ENCODE results near the gene HOXA11. TPM values are rescaled to one million over a fixed set of nuclear protein-coding genes. Genes with fewer than 3 reads are reported as not detected.

The HOXA11 gene
- total RNA-seq, 1 experiment from 2014 or later = not detected

DNA sequence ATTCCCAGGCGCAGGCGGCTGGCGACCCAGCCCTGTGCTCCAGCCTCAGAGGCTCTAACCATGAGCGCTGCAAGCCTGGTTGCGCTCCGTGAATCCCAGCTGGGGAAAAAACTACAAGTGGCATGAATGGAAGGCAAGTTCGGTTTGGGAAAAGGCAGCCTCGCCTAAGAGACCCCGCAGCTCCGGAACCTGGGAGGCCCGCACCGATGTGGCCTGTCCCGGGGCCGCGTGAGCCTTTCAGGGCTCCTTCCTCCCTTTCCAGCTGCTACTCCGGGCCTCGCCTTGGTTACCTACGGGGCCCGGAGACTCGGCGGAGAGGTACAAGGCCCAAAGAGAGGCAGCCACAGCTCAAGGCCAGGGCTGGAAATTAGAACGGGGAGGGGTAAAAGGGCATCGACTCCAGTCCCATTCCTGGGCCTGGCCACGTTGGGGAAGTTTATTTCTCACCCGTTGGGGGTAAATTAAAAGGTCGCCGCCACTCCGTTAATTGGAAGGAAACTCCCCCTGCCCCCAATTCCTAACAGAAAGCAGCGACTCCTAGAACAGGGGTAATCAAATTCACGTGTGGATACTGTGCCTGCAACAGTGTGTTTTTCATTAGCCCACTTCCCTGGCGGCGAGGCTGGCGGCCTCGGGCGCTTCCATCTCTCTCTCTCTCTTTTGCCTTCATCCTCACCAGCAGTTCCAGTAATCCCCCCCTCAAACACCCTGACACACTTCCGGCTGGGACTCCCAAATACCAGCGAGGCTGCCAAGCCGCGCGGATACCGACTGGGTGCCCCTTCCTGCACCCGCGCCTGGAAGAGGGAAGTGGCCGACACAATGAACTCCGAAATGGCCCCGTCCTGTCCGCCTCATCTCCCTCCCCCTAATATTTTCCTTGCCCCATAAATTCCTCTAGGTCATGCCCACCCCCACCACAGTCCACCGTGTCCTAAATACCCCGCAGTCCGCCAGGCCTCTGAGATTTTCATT, 18.2 kb downstream of the HOXA11 start:
- Histone ChIP-seq H3T11ph (ENCODE audit: low read length) (no peak overlapping the region), H3K14ac (ENCODE audit: insufficient read depth, low read length) (no peak overlapping the region), H2BK20ac (ENCODE audit: low read depth, low read length, poor library complexity, severe bottlenecking) (no peak overlapping the region), H3K27ac (ENCODE audit: insufficient read length, low read depth, low read length) (no peak overlapping the region), H4K91ac (ENCODE audit: insufficient read length, low read depth, low read length) (no peak overlapping the region), H2AK5ac (ENCODE audit: insufficient read length, low read length) (no peak overlapping the region), H3K4me2 (ENCODE audit: insufficient read depth, insufficient read length, low read length) (no peak overlapping the region), H3K23me2 (ENCODE audit: insufficient read length, low read depth, low read length, poor library complexity, severe bottlenecking) (no peaks in the 10 kb centered on the region), H3K56ac (ENCODE audit: insufficient read length, low read depth, low read length) (no peak overlapping the region), H2BK120ac (ENCODE audit: low read depth, low read length, poor library complexity, severe bottlenecking) (no peak overlapping the region), H2BK15ac (ENCODE audit: low read depth, low read length) (no peak overlapping the region), H3K4ac (ENCODE audit: low read depth, low read length) (no peak overlapping the region), H3K27me3 (ENCODE audit: insufficient read depth, low read length) (peaks cover 98% of the 10 kb centered on the region), H4K20me1 (ENCODE audit: control insufficient read depth, insufficient read depth, insufficient read length) (no peaks in the 10 kb centered on the region), H4K8ac (replicated peaks; ENCODE audit: insufficient read length, low read depth, low read length) (no peak overlapping the region), H2AFZ (ENCODE audit: low read length) (no peak overlapping the region), H3K18ac (ENCODE audit: insufficient read length, low read depth, low read length) (no peak overlapping the region), H3K9me3 (ENCODE audit: control insufficient read depth, low read depth, low read length) (no peaks in the 10 kb centered on the region), H2BK5ac (ENCODE audit: insufficient read length, low read length) (no peak overlapping the region), H2BK12ac (ENCODE audit: insufficient read length, low read depth, low read length) (no peak overlapping the region), H3K23ac (ENCODE audit: insufficient read length, low read depth, low read length) (no peak overlapping the region), H4K5ac (ENCODE audit: insufficient read length, low read depth, low read length) (no peak overlapping the region), H3K9ac (ENCODE audit: extremely low read depth, insufficient read length, low read length) (no peak overlapping the region), H3K4me1 (ENCODE audit: insufficient read depth, low read length) (no peaks in the 10 kb centered on the region), H3K79me1 (ENCODE audit: insufficient read depth, low read depth, low read length, poor library complexity, severe bottlenecking) (no peaks in the 10 kb centered on the region), H3K79me2 (ENCODE audit: insufficient read depth, low read length) (no peaks in the 10 kb centered on the region)
- TF ChIP-seq, protein P1, sequence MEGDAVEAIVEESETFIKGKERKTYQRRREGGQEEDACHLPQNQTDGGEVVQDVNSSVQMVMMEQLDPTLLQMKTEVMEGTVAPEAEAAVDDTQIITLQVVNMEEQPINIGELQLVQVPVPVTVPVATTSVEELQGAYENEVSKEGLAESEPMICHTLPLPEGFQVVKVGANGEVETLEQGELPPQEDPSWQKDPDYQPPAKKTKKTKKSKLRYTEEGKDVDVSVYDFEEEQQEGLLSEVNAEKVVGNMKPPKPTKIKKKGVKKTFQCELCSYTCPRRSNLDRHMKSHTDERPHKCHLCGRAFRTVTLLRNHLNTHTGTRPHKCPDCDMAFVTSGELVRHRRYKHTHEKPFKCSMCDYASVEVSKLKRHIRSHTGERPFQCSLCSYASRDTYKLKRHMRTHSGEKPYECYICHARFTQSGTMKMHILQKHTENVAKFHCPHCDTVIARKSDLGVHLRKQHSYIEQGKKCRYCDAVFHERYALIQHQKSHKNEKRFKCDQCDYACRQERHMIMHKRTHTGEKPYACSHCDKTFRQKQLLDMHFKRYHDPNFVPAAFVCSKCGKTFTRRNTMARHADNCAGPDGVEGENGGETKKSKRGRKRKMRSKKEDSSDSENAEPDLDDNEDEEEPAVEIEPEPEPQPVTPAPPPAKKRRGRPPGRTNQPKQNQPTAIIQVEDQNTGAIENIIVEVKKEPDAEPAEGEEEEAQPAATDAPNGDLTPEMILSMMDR (conservative IDR thresholded peaks at IDR 0.05) = no peak
- WGBS (ENCODE audit: extremely low coverage, insufficient read length, low lambda C conversion rate) = no CpG with 5 or more reads among the region's 50 CpGs
- Mint-ChIP-seq H3K36me3 (ENCODE audit: insufficient read depth in 1 of 3, low read depth in 3 of 3) (no peaks in the 10 kb centered on the region; a peak in 1 of 7 replicates), H3K27ac (no peak overlapping the region), H3K4me1 (peaks cover 0 to 15% of the 10 kb centered on the region in 2 experiments; a peak in 3 of 4 replicates), H3K9me3 (peaks cover 5 to 21% of the 10 kb centered on the region in 2 experiments), H3K27me3 (ENCODE audit: low read depth) (peaks cover 100% of the 10 kb centered on the region), H3K4me3 (no peak overlapping the region)
- DNase-seq = no peak

Data from H9 (cell line).